Activated naive CD8-positive, alpha-beta T cell (primary cell): ENCODE measurements around the gene DEAF1.

Source experiments
- H3K27ac Mint-ChIP-seq: one replicate; pipeline ENCODE4 v1.8.0; 2021; ENCODE audit warnings: mixed read lengths
- H3K27me3 Mint-ChIP-seq: one replicate; pipeline ENCODE4 v1.8.0; 2021; ENCODE audit warnings: mixed read lengths
- H3K36me3 Mint-ChIP-seq: one replicate; pipeline ENCODE4 v1.8.0; 2021; ENCODE audit warnings: mixed read lengths
- H3K4me1 Mint-ChIP-seq: one replicate; pipeline ENCODE4 v1.8.0; 2021; ENCODE audit warnings: low read depth, mixed read lengths
- H3K4me3 Mint-ChIP-seq: one replicate; pipeline ENCODE4 v1.8.0; 2021; ENCODE audit warnings: mild to moderate bottlenecking, mixed read lengths
- H3K9me3 Mint-ChIP-seq: one replicate; pipeline ENCODE4 v1.8.0; 2021; ENCODE audit warnings: low read depth, mixed read lengths

DEAF1 gene

GRCh38 chr11:686451-687243, 8.4 kb downstream of the DEAF1 start:
- H3K9me3 Mint-ChIP-seq = no peaks in the 10 kb centered on the region
- peaks cover 18% of the 10 kb centered on the region for H3K4me1 Mint-ChIP-seq
- H3K27me3 Mint-ChIP-seq = no peaks in the 10 kb centered on the region
- H3K4me3 Mint-ChIP-seq = no peak overlapping the region
- peak overlapping the region; percentile 28 for H3K27ac Mint-ChIP-seq
- H3K36me3 Mint-ChIP-seq = peaks cover 18% of the 10 kb centered on the region

DNA sequence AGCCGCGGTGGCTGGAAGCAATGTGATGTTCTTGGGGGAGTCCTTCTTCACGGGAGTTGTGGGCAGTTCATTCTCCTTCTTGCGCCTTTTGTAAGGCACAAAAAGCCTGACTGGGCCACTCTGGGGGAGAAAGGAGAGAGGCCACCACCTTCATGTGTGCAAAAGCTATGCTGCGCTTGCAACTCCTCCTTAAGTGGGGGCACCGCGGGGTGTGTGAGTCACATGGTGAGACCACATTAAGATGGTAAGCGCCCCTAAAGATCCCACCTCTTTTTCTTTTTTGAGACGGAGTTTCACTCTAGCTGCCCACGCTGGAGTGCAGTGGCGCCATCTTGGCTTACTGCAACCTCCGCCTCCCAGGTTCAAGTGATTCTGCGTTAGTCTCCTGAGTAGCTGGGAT, 14.1 kb downstream of the DEAF1 start:
- H3K4me1 Mint-ChIP-seq = peaks cover 12% of the 10 kb centered on the region
- no peaks in the 10 kb centered on the region for H3K9me3 Mint-ChIP-seq
- H3K27ac Mint-ChIP-seq = no peak overlapping the region
- H3K4me3 Mint-ChIP-seq = no peak overlapping the region
- no peaks in the 10 kb centered on the region for H3K27me3 Mint-ChIP-seq
- H3K36me3 Mint-ChIP-seq = peaks cover 18% of the 10 kb centered on the region

DNA sequence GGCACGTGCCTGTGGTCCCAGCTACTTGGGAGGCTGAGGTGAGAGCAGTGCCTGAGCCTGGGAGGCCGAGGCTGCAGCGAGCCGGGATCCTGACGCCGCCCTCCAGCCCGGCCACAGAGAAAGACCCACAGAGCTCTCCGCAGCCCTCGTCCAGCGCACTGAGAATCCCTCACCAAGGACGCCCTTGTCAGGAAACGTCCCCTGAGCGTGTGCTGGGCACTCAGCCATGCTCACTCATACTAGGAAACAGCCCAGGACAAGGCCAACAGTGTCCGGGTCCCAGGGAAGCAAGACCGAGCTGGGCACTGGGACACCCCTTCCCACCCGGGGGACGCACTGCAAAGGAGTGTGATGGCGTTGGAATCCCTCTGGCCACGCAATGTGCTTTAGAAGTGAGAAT, 14.5 kb downstream of the DEAF1 start:
- Mint-ChIP-seq H3K36me3 (peaks cover 18% of the 10 kb centered on the region), H3K27ac (no peak overlapping the region), H3K4me3 (no peak overlapping the region), H3K27me3 (no peaks in the 10 kb centered on the region), H3K9me3 (no peaks in the 10 kb centered on the region), H3K4me1 (peaks cover 12% of the 10 kb centered on the region)

DNA sequence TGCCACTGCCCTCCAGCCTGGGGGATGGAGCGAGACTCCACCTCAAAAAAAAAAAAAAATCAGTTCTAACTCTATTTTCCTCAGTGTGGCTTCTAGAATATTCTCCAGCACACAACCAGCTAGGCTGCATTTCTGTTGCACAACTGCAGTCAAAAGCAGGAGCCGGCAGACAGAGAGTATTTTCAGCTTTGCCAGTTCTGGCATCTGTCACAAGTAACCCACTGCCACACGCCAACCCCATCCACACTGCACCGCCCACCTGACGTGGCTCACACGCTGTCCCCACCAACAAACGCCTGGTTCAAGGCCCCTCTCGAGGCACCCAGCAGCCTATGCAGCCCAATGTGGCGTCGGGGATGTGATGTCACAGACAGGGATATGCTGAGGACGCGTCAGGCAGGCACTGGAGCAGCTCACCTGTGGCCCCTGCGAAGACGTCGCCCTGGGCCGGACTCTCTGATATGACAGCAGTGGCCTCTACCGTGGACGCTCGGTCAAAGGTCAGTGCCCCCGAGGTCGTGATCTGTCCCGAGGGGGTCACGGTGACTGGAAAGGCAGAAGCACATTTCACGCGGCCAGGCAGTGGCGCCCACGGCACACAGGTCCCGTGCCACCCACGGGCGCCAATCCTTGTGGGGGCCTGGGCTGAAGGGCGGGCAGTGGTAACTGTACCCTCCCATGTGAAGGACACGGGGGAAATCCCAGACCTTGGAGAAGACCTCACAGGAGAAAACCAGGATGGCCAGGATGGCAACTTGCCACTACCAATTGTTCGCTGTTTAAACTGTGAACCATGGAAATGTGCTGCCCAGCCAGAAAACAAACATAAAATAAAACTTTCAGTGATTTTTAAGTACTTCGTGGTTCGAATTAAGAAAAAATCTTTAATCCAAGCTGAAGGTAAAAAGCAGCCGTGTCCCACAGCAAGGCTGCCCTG, 15.5 kb downstream of the DEAF1 start:
- H3K36me3 Mint-ChIP-seq = peaks cover 17% of the 10 kb centered on the region
- H3K4me1 Mint-ChIP-seq = peaks cover 12% of the 10 kb centered on the region
- no peaks in the 10 kb centered on the region for H3K27me3 Mint-ChIP-seq
- H3K4me3 Mint-ChIP-seq = no peak overlapping the region
- no peaks in the 10 kb centered on the region for H3K9me3 Mint-ChIP-seq
- no peak overlapping the region for H3K27ac Mint-ChIP-seq

GRCh38 chr11:678297-678696, 16.7 kb downstream of the DEAF1 start:
- Mint-ChIP-seq H3K36me3 (peaks cover 8% of the 10 kb centered on the region), H3K27ac (no peak overlapping the region), H3K4me3 (no peak overlapping the region), H3K27me3 (no peaks in the 10 kb centered on the region), H3K9me3 (no peaks in the 10 kb centered on the region), H3K4me1 (peaks cover 12% of the 10 kb centered on the region)

- Mint-ChIP-seq H3K27me3 (no peaks in the 10 kb centered on the region), H3K27ac (no peak overlapping the region), H3K4me3 (no peak overlapping the region), H3K4me1 (no peaks in the 10 kb centered on the region), H3K36me3 (peaks cover 6% of the 10 kb centered on the region), H3K9me3 (no peaks in the 10 kb centered on the region)
These were observed 20.6 kb downstream of the DEAF1 start for GRCh38 chr11:674406-674805.

DNA sequence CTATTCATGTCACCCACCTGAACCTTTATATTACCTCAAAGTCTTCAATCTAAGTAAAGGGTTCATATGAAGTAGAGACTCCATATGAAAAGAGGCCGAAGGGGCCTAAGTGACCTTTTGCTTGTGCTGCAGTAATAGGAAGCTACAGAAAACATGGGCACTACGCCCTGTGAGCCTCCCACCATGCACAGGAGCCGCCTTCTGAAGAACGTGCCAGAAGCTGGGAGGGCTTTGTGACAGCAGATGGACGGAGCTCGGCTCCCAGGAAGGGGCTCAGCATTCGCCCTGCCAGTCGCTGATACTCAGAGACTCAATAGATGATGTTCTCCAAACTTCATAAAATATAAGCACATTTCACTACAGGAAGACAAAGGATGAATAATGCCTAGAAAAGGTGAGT, 21.2 kb downstream of the DEAF1 start:
- Mint-ChIP-seq H3K36me3 (peaks cover 6% of the 10 kb centered on the region), H3K4me3 (no peak overlapping the region)

DNA sequence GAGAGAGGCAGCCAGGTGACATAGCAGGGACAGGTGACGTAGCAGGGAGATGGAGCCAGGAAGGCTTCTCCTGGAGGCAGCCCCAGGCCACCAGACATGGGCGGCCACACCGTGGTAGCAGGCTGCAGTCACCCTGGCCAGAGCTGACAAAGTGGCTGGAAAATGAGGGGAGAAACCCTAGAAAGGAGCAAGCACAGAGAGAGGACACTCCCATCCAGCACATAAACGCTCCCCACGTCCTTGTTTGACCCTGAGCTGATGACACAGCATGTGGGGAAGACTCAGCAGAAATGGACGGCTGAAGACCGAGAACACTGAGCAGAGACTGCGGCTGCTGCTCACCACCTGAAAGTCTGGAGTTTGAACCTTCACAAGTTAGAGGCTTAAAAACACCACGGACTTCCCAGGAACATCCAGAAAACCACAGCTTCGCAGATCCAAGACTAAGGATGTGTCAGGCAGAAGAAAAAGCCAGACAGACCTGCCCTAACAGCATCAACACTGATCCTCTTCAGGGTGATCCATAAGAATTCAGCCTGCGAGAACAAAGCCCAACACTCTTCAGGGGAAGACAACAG, 29.2 kb downstream of the DEAF1 start:
- no peaks in the 10 kb centered on the region for H3K9me3 Mint-ChIP-seq
- no peaks in the 10 kb centered on the region for H3K4me1 Mint-ChIP-seq
- no peak overlapping the region for H3K4me3 Mint-ChIP-seq
- H3K36me3 Mint-ChIP-seq = peaks cover 4% of the 10 kb centered on the region
- no peak overlapping the region for H3K27ac Mint-ChIP-seq
- H3K27me3 Mint-ChIP-seq = no peaks in the 10 kb centered on the region

More for the DNA sequence above, 21.2 kb downstream of the DEAF1 start:
- Mint-ChIP-seq H3K9me3 (no peaks in the 10 kb centered on the region), H3K4me1 (no peaks in the 10 kb centered on the region), H3K27ac (no peak overlapping the region), H3K27me3 (no peaks in the 10 kb centered on the region)

DNA sequence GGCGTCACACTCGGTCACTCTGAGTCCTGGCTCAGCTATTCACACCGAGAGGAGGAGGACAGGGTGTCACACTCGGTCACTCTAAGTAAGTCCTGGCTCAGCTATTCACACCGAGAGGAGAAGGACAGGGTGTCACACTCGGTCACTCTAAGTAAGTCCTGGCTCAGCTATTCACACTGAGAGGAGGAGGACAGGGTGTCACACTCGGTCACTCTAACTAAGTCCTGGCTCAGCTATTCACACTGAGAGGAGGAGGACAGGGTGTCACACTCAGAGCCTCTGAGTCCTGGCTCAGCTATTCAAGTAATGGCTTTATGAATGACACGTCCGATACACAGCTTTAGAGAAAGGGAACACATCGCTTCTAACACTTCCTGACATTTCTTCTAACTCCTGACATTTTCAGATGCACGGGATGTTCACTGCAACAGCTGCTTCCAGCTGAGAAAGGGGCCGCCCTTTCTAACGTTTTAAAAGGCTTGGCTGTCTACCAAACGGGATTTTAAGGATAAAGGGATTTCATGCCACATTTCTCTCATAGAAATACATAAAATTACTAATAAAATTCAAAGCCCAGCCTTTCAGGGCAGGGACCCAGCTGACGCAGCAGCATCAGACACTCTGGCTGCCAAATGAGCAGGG, 29.8 kb downstream of the DEAF1 start:
- H3K36me3 Mint-ChIP-seq = peaks cover 4% of the 10 kb centered on the region
- no peaks in the 10 kb centered on the region for H3K9me3 Mint-ChIP-seq
- H3K27ac Mint-ChIP-seq = no peak overlapping the region
- H3K27me3 Mint-ChIP-seq = no peaks in the 10 kb centered on the region
- no peaks in the 10 kb centered on the region for H3K4me1 Mint-ChIP-seq
- H3K4me3 Mint-ChIP-seq = no peak overlapping the region

GRCh38 chr11:662689-663274, 32.2 kb downstream of the DEAF1 start:
- Mint-ChIP-seq H3K27ac (no peak overlapping the region), H3K4me1 (no peaks in the 10 kb centered on the region), H3K4me3 (no peak overlapping the region), H3K27me3 (no peaks in the 10 kb centered on the region), H3K9me3 (no peaks in the 10 kb centered on the region), H3K36me3 (peaks cover 2% of the 10 kb centered on the region)

DNA sequence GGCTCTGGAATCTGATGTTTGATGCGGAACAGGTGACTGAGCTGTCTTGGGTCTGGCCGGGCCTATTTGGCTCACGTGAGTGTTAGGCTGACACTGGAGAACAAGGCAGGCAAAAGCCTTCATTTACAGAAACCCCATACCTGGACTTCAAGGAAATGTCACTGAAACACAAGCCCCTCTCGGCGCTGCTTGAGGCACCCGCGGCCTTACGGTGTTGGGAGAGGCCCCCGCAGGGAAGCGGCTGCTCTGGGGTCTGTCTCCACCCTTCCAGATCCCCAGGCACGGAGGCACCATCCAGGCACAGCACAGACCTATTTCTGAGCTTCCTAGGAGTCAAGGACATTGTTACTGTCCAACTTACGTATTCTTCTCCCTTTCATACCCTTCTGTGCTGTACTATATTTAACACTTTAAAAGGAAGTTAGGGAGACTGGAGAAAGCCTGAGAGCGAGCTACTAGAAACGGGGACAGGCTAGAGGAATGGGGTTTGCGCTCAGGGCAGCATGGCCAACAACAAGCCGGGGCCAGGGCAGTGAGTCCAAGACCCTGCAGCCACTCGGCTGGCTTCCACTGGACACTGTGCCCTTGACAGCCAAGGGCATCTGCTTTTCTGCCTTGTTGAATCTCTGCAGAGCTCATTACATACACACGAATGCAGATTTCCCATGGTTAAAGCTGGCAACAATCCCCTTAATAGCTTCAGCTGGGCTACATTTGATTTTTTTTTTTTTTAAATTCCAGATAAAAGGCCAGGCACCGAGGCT, 34.2 kb downstream of the DEAF1 start:
- H3K4me3 Mint-ChIP-seq = no peak overlapping the region
- peaks cover 2% of the 10 kb centered on the region for H3K36me3 Mint-ChIP-seq
- no peaks in the 10 kb centered on the region for H3K27me3 Mint-ChIP-seq
- H3K9me3 Mint-ChIP-seq = no peaks in the 10 kb centered on the region
- H3K27ac Mint-ChIP-seq = no peak overlapping the region
- H3K4me1 Mint-ChIP-seq = no peaks in the 10 kb centered on the region

DNA sequence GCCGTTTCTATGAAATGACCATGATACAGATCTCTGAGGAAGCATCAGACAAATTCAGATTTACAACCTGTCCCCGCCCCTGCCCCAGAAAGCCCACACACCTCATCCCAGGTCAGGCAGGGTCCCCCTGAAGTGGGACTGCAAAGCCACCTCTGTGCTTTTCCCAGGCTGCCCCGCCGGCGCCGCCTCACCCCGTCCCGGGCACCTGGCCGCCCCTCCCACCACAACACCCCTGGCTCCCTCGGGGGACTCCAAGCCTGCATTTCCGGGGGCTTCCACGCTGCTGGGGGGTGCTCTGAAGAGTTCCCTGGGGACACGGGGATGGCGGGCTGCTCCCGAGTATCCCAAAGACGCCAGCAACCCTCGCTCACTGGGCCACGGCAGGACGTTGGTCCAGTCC, 34.7 kb downstream of the DEAF1 start:
- H3K27ac Mint-ChIP-seq = no peak overlapping the region
- H3K4me1 Mint-ChIP-seq = no peaks in the 10 kb centered on the region
- H3K36me3 Mint-ChIP-seq = peaks cover 2% of the 10 kb centered on the region
- H3K27me3 Mint-ChIP-seq = no peaks in the 10 kb centered on the region
- no peak overlapping the region for H3K4me3 Mint-ChIP-seq
- H3K9me3 Mint-ChIP-seq = no peaks in the 10 kb centered on the region

GRCh38 chr11:659532-660085, 35.4 kb downstream of the DEAF1 start:
- Mint-ChIP-seq H3K27me3 (no peaks in the 10 kb centered on the region), H3K4me1 (no peaks in the 10 kb centered on the region), H3K9me3 (no peaks in the 10 kb centered on the region), H3K36me3 (peaks cover 2% of the 10 kb centered on the region), H3K27ac (no peak overlapping the region), H3K4me3 (no peak overlapping the region)

- Mint-ChIP-seq H3K27ac (no peak overlapping the region), H3K36me3 (peaks cover 2% of the 10 kb centered on the region)
These were observed 37.3 kb downstream of the DEAF1 start for GRCh38 chr11:657691-658126.

More at GRCh38 chr11:657691-658126, 37.3 kb downstream of the DEAF1 start:
- H3K27me3 Mint-ChIP-seq = no peaks in the 10 kb centered on the region
- no peak overlapping the region for H3K4me3 Mint-ChIP-seq
- no peaks in the 10 kb centered on the region for H3K9me3 Mint-ChIP-seq
- no peaks in the 10 kb centered on the region for H3K4me1 Mint-ChIP-seq
